ENCODE results near the gene CIZ1. TPM values are rescaled to one million over a fixed set of nuclear protein-coding genes. Genes with fewer than 3 reads are reported as not detected.

CIZ1 gene
- total RNA-seq, 4 donors from 2014 or later = 46.0 to 103 (median 59.9) TPM

DNA sequence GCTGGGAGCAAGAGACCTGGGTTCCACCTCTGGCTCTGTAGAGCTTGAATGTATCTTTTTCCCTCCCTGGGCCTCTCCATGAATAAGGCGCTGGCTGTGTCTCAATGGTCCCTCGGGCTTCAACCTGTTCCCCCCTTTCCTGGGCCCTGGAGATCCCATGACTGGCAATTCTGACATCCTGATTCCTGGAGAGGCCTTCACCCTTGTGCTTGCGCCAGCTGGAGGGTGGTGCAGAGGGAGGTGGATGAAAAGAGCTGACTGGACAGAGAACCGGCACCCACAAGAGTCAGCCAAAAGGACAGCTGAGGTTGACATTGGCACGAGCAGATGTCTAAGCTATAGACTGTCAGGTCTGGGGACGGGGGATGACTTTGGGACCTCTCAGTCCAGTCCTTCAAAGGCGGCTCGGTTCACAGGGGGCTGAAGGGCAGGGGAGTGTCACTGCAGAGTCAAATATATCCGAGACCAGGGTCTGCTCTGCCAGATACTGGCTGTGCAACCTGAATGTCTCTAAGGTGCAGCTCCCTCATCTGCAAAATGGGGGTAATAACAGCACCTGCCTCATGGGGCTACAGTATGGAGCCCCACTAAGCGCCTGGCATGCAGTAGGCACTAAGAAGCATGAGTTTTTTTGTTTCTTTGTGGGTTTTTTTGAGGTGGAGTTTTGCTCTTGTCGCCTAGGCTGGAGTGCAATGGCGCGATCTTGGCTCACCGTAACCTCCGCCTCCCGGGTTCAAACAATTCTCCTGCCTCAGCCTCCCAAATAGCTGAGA, 25.6 kb upstream of the CIZ1 start:
- TF ChIP-seq, protein P1, sequence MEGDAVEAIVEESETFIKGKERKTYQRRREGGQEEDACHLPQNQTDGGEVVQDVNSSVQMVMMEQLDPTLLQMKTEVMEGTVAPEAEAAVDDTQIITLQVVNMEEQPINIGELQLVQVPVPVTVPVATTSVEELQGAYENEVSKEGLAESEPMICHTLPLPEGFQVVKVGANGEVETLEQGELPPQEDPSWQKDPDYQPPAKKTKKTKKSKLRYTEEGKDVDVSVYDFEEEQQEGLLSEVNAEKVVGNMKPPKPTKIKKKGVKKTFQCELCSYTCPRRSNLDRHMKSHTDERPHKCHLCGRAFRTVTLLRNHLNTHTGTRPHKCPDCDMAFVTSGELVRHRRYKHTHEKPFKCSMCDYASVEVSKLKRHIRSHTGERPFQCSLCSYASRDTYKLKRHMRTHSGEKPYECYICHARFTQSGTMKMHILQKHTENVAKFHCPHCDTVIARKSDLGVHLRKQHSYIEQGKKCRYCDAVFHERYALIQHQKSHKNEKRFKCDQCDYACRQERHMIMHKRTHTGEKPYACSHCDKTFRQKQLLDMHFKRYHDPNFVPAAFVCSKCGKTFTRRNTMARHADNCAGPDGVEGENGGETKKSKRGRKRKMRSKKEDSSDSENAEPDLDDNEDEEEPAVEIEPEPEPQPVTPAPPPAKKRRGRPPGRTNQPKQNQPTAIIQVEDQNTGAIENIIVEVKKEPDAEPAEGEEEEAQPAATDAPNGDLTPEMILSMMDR (IDR thresholded peaks at IDR 0.05; ENCODE audit: low read depth) = no peak

DNA sequence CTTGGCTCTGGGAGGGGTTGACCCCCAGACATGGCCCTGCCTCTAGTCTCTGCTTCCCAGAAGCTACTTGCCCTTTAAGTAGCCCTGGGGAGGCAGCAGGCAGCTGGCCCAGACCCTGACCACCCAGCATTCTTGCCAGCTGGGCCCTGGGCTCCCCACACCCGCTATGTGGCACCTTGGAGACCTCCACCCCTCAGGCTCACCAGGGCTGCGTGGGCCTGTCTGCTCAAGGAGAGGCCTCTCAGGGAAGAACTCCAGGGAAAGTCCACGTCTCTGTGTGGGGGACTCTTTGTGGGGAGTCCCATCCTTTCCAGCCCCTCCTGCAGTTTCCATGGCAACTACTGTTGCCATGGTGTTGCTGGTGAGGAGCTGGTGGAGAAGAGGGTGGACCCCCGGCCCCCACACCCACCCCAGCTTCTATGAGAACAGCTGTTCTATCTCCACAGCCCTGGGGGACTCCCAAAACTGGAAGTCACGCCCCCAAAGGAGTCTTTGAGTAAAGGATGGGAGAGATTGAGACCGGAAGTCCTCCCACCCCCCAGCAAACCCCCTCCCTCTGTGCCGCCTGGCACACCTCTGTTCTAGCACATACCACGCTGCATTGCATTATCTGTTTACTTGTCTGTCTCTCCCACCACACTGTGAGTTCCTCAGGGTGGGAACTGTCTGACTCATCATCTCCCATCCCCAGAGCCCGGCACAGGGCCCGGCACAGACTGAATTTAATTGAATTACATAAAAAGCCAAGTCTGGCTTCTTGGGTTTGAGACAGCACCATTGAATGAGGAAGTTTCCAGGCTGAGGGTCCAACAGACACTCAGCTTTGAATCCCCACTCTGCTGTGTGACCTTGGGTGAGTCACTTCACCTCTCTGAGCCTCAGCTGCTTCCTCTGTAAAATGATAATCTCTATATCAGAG, 24.4 kb upstream of the CIZ1 start:
- TF ChIP-seq, protein P1 (IDR thresholded peaks at IDR 0.05; ENCODE audit: low read depth) = no peak

DNA sequence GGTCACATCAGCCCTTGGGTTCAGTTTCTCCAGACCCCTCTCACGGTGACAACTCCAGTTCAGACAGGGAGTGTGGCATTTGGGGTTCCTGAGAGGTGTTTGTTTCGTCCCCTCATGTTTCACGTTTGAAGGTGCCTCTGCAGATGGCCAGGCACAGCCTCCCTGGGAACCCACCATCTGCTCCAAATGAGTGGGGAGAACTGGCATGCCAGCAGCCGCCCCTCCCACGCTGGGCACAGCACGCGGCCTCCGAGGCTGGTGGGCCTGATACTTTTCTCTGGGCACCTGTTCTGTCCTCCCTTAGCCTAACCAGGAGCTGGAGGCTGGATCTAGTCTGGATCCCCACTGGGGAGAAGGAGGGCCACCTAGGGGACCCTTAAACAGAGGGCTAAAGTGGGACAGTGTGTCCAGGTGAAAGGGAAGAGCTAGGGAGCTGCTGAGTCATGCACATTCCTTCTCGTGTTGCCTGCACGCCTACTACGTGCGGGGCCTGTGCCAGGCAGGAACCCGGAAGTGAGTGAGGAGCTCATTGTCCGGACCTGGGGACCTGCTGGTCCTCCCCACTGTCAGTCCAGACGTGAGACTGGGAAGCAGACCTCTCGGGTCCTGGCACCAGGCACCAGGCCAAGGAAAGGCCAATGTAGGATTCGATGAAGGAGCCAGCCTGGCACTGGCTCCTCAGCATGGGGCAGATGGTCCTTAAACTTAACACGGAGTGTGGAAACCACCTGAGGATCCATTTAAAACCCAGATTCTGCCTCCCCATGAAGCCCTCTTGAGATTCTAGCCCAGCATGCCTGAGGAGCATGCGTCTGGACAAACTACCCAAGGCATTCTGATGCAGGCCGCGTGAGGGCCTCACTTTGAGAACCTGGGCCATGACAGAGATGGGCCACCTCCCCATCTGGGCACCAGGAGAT, 23.5 kb upstream of the CIZ1 start:
- TF ChIP-seq, protein P1 (IDR thresholded peaks at IDR 0.05; ENCODE audit: low read depth) = no peak

DNA sequence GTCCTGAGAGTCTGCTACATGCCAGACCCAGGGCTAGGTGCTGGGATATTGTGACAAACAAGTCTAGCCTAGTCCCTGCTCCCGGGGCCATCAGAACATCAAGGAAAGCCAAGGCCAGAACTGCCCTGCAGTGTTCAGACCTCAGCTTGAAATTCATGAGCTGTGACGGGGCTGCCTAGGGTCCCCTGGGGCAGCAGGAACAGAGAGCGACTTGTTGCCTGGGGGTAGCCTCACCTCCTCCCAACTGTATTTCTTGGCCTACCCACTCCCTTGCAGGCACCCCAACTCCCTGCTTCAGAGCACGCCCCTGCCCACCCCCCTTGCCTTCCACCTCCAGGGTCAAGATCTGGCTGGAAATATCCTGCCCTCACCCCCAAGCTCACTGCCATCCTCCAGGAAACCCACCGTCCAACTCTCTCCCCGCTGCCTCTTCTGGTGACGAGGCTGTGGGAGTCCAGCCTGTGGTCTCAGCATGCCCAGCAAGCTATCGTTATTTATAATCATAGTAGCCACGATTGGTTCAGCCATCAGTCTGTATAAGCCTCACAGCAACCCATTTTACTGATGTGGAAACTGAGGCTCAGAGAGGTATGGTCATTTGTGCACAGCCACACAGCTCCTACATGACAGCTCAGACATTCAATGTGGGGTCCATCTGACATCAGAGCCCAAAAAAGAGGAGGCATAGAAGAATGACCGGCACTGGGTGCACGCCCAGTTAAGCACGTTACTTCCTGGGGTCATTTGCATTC, 22.6 kb upstream of the CIZ1 start:
- TF ChIP-seq, protein P1 (IDR thresholded peaks at IDR 0.05; ENCODE audit: low read depth) = no peak

DNA sequence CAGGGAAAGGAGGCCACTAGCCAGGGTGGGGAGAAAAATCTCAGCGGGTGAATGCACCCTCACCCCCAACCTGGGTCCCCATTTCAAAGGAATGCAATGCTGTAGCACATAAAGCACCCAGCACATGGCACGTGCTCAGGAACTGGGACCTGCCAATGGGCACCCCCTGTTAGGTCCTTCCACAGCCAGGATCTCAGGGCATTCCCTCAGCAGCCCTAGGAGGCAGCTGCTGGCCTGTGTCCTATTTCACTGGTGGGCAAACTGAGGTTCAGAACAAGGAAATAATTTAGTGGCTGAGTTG, 20.6 kb upstream of the CIZ1 start:
- TF ChIP-seq, protein P1 (IDR thresholded peaks at IDR 0.05; ENCODE audit: low read depth) = no peak

DNA sequence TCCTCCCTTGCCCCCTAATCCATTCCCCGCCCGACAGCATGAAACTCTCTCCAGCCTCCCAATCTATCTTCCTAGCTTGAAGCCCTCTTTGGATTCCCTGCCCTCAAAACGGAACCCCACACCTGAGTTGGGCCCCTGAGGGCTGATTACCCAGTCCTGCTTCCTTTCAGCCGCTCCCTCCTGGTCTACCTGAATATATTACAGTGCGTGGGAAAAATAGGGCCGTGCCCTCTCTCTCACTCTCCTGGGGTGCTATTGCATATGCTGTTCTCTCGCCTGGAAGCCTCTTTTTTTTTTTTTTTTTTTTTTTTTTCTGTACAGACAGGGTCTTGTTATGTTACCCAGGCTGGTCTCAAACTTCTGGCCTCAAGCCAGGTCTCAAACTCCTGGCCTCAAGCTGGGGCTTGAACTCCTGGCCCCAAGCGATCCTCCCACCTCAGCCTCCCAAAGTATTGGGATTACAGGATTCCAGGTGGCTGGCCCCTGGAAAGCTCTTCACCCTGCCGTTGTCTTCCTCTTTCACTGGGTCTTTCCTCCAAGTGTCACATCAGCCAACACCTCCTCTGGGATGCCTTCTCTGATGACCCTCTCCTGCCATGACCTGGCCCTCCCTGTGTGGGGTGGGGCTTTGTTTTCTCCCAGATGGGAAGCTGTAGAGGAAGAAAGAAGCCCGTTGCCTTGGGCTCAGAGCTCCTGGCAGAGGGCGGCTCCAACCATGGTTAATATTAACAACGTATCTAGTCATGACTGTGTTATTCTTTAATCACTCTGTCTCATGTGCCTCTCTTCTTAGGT, 20.0 kb upstream of the CIZ1 start:
- TF ChIP-seq, protein P1 (IDR thresholded peaks at IDR 0.05; ENCODE audit: low read depth) = no peak
